BE2C (cell line): ENCODE results near the gene ZNF609.

Experiments used
- DNase-seq: peaks from one replicate; pipeline ENCODE4 v3.0.0-alpha.2; 2020
- H3K27me3 ChIP-seq: fragments of 250-450 bp; sonication (Bioruptor Pico); 2 replicates; pipeline ENCODE4 v1.5.1; 2020; ENCODE audit warnings: mild to moderate bottlenecking
- H3K36me3 ChIP-seq: fragments of 250-450 bp; sonication (Bioruptor Pico); 2 replicates; pipeline ENCODE4 v1.5.1; 2020; ENCODE audit warnings: mild to moderate bottlenecking
- H3K4me1 ChIP-seq: fragments of 250-450 bp; sonication (Bioruptor Pico); 2 replicates; pipeline ENCODE4 v1.5.1; 2020
- H3K4me3 ChIP-seq: 2 replicates; pipeline ENCODE4 v1.5.1; 2011; ENCODE audit warnings: low read depth, low read length
- H3K9me3 ChIP-seq: fragments of 250-450 bp; sonication (Bioruptor Pico); 2 replicates; pipeline ENCODE4 v1.5.1; 2020
- TF ChIP-seq, protein P1 (sequence below): IDR thresholded peaks from 2 replicates; pipeline ENCODE4 v1.5.1; 2012; ENCODE audit warnings: mild to moderate bottlenecking, low read depth, low read length

Gene ZNF609

DNA sequence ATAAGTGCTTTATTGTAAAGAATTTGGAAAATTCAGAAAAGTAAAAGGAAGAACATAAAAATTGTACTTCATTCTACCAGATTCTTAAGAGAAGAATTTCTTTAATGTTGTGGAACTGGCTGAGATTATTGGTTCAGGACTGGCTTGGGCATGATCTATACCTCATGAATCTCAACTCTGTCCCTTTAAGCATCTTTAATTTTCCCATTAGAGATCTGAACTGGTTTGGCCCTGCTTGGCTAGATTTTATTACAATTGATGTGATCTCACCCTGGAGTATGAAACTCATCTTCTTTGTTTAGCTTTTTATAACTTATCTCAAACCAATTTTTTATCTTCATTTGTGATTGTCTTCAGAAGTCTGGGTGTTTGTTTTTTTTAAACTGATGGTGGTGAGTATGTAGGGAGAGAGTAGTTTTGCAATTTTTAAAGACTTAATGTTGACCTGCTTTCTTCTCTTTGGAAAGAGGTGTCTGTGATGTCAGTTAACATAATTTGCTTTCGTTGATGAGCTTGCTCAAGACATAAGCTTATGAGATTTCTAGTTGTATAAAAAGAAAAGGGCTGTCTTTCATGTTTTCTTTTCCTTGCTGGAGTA, 61.9 kb downstream of the ZNF609 start:
- Histone ChIP-seq H3K27me3 (no peaks in the 10 kb centered on the region), H3K9me3 (no peaks in the 10 kb centered on the region; the same call in 1 of the 2 replicates), H3K4me3 (no peak overlapping the region), H3K36me3 (peaks cover 4% of the 10 kb centered on the region; the same call in 1 of the 2 replicates), H3K4me1 (peaks cover 15% of the 10 kb centered on the region)
- TF ChIP-seq, protein P1, sequence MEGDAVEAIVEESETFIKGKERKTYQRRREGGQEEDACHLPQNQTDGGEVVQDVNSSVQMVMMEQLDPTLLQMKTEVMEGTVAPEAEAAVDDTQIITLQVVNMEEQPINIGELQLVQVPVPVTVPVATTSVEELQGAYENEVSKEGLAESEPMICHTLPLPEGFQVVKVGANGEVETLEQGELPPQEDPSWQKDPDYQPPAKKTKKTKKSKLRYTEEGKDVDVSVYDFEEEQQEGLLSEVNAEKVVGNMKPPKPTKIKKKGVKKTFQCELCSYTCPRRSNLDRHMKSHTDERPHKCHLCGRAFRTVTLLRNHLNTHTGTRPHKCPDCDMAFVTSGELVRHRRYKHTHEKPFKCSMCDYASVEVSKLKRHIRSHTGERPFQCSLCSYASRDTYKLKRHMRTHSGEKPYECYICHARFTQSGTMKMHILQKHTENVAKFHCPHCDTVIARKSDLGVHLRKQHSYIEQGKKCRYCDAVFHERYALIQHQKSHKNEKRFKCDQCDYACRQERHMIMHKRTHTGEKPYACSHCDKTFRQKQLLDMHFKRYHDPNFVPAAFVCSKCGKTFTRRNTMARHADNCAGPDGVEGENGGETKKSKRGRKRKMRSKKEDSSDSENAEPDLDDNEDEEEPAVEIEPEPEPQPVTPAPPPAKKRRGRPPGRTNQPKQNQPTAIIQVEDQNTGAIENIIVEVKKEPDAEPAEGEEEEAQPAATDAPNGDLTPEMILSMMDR = no peak
- no peak for DNase-seq

DNA sequence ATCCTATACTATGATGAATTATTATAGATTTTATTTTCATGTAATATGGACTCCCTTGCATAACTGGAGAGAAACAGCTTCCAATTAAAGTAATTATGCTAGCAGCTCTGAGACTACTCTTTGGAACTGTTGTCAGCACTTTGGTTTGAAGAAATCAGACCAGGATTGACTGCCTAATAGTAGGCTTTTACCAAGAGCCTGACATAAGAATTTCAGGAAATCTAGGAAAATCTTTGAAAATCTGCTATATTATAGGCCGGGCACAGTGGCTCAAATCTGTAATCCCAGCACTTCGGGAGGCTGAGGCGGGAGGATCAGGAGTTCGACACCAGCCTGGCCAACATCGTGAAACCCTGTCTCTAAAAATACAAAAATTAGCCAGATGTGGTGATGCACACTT, 62.9 kb downstream of the ZNF609 start:
- Histone ChIP-seq H3K27me3 (no peaks in the 10 kb centered on the region), H3K4me1 (peaks cover 15% of the 10 kb centered on the region), H3K36me3 (peaks cover 4% of the 10 kb centered on the region; the same call in 1 of the 2 replicates), H3K4me3 (no peak overlapping the region), H3K9me3 (no peaks in the 10 kb centered on the region)
- DNase-seq = no peak
- TF ChIP-seq, protein P1 = no peak

DNA sequence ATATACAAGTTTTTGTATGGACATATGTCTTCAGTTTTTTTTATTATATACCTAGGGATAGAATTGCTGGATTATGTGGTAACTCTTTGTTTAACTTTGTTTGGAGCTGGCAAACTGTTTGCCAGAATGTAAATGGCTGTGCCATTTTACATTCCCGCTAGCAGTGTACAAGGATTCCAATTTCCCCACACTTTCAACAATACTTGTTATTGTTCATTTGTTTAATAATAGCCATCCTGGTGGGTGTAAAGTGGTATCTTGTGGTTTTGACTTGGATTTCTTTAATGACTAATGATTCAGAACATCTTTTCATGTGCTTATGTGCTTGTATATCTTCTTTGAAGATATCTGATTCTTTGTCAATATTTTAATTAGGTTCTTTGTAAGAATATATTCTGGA, 64.4 kb downstream of the ZNF609 start:
- peaks cover 7% of the 10 kb centered on the region; the same call in 1 of the 2 replicates for H3K36me3 ChIP-seq
- H3K9me3 ChIP-seq = no peaks in the 10 kb centered on the region
- DNase-seq = no peak
- H3K27me3 ChIP-seq = no peaks in the 10 kb centered on the region
- H3K4me3 ChIP-seq = no peak overlapping the region
- TF ChIP-seq, protein P1 = no peak
- H3K4me1 ChIP-seq = peaks cover 15% of the 10 kb centered on the region

DNA sequence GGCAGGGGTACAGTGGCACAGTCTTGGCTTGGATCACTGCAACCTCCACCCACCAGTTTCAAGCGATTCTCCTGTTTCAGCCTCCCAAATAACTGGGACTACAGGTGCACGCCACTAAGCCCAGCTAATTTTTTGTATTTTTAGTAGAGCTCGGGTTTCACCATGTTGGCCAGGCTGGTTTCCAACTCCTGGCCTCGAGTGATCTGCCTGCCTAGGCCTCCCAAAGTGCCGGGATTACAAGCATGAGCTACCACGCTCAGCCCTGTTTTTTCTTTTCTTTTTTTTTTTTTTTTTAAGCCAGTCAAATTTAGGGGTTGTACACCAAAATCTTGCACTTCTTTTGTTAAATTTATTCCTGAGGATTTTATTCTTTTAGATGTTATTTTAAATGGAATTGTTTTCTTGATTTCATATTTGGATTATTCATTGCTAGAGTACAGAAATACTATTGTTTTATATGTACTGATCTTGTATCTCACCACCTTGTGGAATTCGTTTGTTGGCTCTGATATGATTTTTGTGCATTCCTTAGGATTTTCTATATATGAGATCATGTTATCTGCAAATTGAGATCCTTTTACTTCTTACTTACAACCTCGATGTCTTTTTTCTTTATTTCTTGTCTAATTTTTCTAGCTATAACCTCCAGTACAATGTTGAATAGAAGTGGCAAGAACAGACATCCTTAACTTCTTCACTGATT, 65.6 kb downstream of the ZNF609 start:
- no peak overlapping the region for H3K4me3 ChIP-seq
- TF ChIP-seq, protein P1 = no peak
- peaks cover 22% of the 10 kb centered on the region for H3K4me1 ChIP-seq
- no peaks in the 10 kb centered on the region for H3K27me3 ChIP-seq
- no peak for DNase-seq
- H3K36me3 ChIP-seq = peaks cover 3% of the 10 kb centered on the region; the same call in 1 of the 2 replicates
- no peaks in the 10 kb centered on the region for H3K9me3 ChIP-seq

DNA sequence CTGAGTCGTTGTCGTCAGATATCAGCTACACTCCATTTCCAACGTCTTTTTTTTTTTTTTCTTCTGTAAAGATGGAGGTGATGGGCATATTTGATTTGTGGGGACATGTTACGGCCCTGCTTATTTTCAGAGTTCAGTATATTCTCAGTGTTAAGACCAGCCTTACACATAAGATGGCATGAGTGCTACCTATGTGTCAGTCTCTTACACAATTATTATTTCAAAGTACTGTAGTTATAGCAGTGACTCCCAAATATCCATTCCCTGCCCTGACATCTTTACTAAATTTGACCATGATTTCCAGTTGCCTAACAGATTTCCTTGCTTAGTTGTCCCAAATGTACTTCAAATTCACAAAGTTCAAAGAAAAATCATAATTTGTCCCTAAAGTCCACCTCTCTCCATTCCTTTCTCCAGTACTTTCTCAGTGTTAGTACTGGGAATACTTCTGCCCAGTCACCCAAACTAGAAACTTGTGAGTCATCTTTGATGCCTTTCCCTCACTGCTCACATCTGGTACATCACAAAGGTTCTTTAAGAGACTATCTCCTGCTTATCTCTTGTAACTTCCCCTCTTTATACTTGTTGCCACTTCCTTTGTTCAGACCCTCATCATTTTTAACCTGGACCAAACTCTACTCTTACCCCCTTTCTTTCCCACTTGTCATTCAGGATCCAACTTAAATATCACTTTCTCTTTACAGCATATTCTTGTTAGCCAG, 67.0 kb downstream of the ZNF609 start:
- DNase-seq = no peak
- peaks cover 12% of the 10 kb centered on the region for H3K4me1 ChIP-seq
- TF ChIP-seq, protein P1 = no peak

More for the DNA sequence above, 67.0 kb downstream of the ZNF609 start:
- H3K9me3 ChIP-seq = no peaks in the 10 kb centered on the region
- H3K36me3 ChIP-seq = peaks cover 3% of the 10 kb centered on the region; the same call in 1 of the 2 replicates
- no peaks in the 10 kb centered on the region for H3K27me3 ChIP-seq
- no peak overlapping the region for H3K4me3 ChIP-seq
